Activated CD8-positive, alpha-beta memory T cell treated with anti-CD3 and anti-CD28 coated beads, Interleukin-2, amount 50 U/mL, for 48 hours (primary cell): ENCODE results near the gene GPR61.
A peak's percentile ranks its signal among the peaks of the same experiment; 100 is the strongest.

ENCODE experiments used
- DNase-seq: peaks from one replicate; pipeline ENCODE4 v3.0.0-alpha.2; 2020

The GPR61 gene

GRCh38 chr1:109539676-109540075, at the start of gene GPR61:
GPR61 (plus strand) TSS chr1:109539872; CDS start chr1:109543023, 3,151 bp downstream.
- DNase-seq = no peak

- DNase-seq = peak; percentile 82
These were observed 49.4 kb upstream of the GPR61 start for GRCh38 chr1:109490029-109490933.

- DNase-seq = no peak
These were observed 48.8 kb upstream of the GPR61 start for GRCh38 chr1:109490934-109491302.

GRCh38 chr1:109491372-109491771, 48.3 kb upstream of the GPR61 start:
- DNase-seq = no peak

- peak; percentile 44 for DNase-seq
These were observed 46.9 kb upstream of the GPR61 start for GRCh38 chr1:109492779-109493178.

GRCh38 chr1:109493227-109493626, 46.4 kb upstream of the GPR61 start:
- DNase-seq = no peak

GRCh38 chr1:109493805-109494539, 45.7 kb upstream of the GPR61 start, which contains the start of gene CYB561D1:
CYB561D1 (plus strand) TSS chr1:109494094; CDS start chr1:109494140, 46 bp downstream.
- peak; percentile 96 for DNase-seq

GRCh38 chr1:109495738-109496137, 43.9 kb upstream of the GPR61 start:
- DNase-seq = peak; percentile 47

GRCh38 chr1:109497449-109498160, 42.1 kb upstream of the GPR61 start:
- peak; percentile 44 for DNase-seq

GRCh38 chr1:109498161-109498801, 41.4 kb upstream of the GPR61 start:
- DNase-seq = peak; percentile 62

GRCh38 chr1:109499081-109499480, 40.6 kb upstream of the GPR61 start:
- peak; percentile 43 for DNase-seq

- DNase-seq = peak; percentile 74
These were observed 39.8 kb upstream of the GPR61 start for GRCh38 chr1:109499661-109500536.

- DNase-seq = no peak
These were observed 38.7 kb upstream of the GPR61 start for GRCh38 chr1:109500941-109501381.

GRCh38 chr1:109501644-109502363, 37.9 kb upstream of the GPR61 start:
- DNase-seq = no peak

- DNase-seq = no peak
These were observed 37.3 kb upstream of the GPR61 start for GRCh38 chr1:109502364-109502851.

GRCh38 chr1:109503935-109504334, 35.7 kb upstream of the GPR61 start:
- peak; percentile 38 for DNase-seq

GRCh38 chr1:109504974-109505373, 34.7 kb upstream of the GPR61 start:
- no peak for DNase-seq

- peak; percentile 50 for DNase-seq
These were observed 31.4 kb upstream of the GPR61 start for GRCh38 chr1:109508001-109508872.

GRCh38 chr1:109508873-109509175, 30.8 kb upstream of the GPR61 start:
- no peak for DNase-seq
